ENCODE results near the gene MPDU1. TPM values are rescaled to one million over a fixed set of nuclear protein-coding genes. Genes with fewer than 3 reads are reported as not detected.
A peak's percentile ranks its signal among the peaks of the same experiment; 100 is the strongest.

MPDU1 gene
- total and polyA plus RNA-seq, 2 experiments from 2014 or later: 109 to 201 TPM

DNA sequence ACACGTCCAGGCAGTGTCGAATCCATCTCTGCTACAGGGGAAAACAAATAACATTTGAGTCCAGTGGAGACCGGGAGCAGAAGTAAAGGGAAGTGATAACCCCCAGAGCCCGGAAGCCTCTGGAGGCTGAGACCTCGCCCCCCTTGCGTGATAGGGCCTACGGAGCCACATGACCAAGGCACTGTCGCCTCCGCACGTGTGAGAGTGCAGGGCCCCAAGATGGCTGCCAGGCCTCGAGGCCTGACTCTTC is 11.4 kb upstream of the MPDU1 start:
- Histone ChIP-seq H3K27ac (peak overlapping the region; percentile 92), H4K20me1 (ENCODE audit: insufficient read depth, poor library complexity, severe bottlenecking) (peaks cover 39% of the 10 kb centered on the region), H3K4me1 (ENCODE audit: insufficient read depth) (peaks cover 26% of the 10 kb centered on the region), H3K79me2 (peaks cover 55% of the 10 kb centered on the region), H3K4me3 (peak overlapping the region; percentile 14), H3K27me3 (no peaks in the 10 kb centered on the region), H3K9me3 (ENCODE audit: low read depth) (no peaks in the 10 kb centered on the region), H3K4me2 (peak overlapping the region; percentile 81), H3K9me2 (replicated peaks; ENCODE audit: insufficient read depth) (no peaks in the 10 kb centered on the region), H2AFZ (peak overlapping the region; percentile 18), H3K36me3 (replicated peaks; ENCODE audit: insufficient read depth, low read depth) (peaks cover 3% of the 10 kb centered on the region)
- no peak for DNase-seq (ENCODE audit: low spot score)
- TF ChIP-seq, protein P1, sequence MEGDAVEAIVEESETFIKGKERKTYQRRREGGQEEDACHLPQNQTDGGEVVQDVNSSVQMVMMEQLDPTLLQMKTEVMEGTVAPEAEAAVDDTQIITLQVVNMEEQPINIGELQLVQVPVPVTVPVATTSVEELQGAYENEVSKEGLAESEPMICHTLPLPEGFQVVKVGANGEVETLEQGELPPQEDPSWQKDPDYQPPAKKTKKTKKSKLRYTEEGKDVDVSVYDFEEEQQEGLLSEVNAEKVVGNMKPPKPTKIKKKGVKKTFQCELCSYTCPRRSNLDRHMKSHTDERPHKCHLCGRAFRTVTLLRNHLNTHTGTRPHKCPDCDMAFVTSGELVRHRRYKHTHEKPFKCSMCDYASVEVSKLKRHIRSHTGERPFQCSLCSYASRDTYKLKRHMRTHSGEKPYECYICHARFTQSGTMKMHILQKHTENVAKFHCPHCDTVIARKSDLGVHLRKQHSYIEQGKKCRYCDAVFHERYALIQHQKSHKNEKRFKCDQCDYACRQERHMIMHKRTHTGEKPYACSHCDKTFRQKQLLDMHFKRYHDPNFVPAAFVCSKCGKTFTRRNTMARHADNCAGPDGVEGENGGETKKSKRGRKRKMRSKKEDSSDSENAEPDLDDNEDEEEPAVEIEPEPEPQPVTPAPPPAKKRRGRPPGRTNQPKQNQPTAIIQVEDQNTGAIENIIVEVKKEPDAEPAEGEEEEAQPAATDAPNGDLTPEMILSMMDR (IDR thresholded peaks at IDR 0.05; ENCODE audit: poor library complexity): no peak
- no peak for TF ChIP-seq EZH2phosphoT487 (IDR thresholded peaks at IDR 0.05; ENCODE audit: low read depth, severe bottlenecking, unreplicated experiment)
- TF ChIP-seq EZH2 (IDR thresholded peaks at IDR 0.05; ENCODE audit: borderline replicate concordance): no peak
- WGBS (ENCODE audit: low lambda C conversion rate, missing lambda C conversion rate): 0% methylated on average over 11 of the region's 11 CpGs

DNA sequence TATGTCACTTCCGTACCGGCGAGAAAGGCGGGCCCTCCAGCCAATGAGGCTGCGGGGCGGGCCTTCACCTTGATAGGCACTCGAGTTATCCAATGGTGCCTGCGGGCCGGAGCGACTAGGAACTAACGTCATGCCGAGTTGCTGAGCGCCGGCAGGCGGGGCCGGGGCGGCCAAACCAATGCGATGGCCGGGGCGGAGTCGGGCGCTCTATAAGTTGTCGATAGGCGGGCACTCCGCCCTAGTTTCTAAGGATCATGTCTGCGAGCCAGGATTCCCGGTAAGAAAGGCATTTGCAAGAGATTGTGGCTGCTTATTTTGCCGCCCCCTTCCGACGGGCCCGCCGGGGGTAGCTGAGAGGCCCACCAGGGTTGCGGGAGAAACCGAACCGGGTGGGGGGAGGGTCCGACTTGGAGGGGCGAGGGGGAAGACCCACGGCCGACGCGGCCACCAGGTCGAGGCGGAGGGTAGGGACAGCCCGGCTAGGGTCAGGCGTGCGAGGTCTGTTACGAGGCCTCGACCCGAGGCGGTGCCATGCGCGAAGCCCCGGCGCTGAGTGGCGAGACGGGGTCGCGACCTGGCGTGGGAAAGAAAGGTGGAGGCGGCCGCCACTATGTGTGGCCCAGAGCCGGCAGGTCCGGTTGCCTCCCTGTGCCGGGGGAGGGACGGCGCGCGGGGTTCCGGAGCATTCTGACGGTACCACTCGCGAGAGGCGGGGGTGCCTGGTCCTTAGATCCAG is 10.9 kb upstream of the MPDU1 start:
- H3K79me2 ChIP-seq: peaks cover 60% of the 10 kb centered on the region
- H3K27ac ChIP-seq: peak overlapping the region; percentile 91
- H3K36me3 ChIP-seq (replicated peaks; ENCODE audit: insufficient read depth, low read depth): peaks cover 3% of the 10 kb centered on the region
- peaks cover 26% of the 10 kb centered on the region for H3K4me1 ChIP-seq (ENCODE audit: insufficient read depth)
- peak overlapping the region; percentile 68 for H3K4me3 ChIP-seq
- H4K20me1 ChIP-seq (ENCODE audit: insufficient read depth, poor library complexity, severe bottlenecking): peaks cover 44% of the 10 kb centered on the region
- TF ChIP-seq EZH2 (IDR thresholded peaks at IDR 0.05; ENCODE audit: borderline replicate concordance): no peak
- TF ChIP-seq, protein P1 (IDR thresholded peaks at IDR 0.05; ENCODE audit: poor library complexity): no peak
- TF ChIP-seq EZH2phosphoT487 (IDR thresholded peaks at IDR 0.05; ENCODE audit: low read depth, severe bottlenecking, unreplicated experiment): no peak
- no peak overlapping the region for H2AFZ ChIP-seq
- H3K27me3 ChIP-seq: no peaks in the 10 kb centered on the region
- no peaks in the 10 kb centered on the region for H3K9me3 ChIP-seq (ENCODE audit: low read depth)
- DNase-seq (ENCODE audit: low spot score): peak; percentile 99
- WGBS (ENCODE audit: low lambda C conversion rate, missing lambda C conversion rate): under 1% methylated on average over 53 of the region's 73 CpGs
- no peaks in the 10 kb centered on the region for H3K9me2 ChIP-seq (replicated peaks; ENCODE audit: insufficient read depth)
- peak overlapping the region; percentile 93 for H3K4me2 ChIP-seq

- peak overlapping the region; percentile 68 for H3K4me3 ChIP-seq
- peak overlapping the region; percentile 91 for H3K27ac ChIP-seq
- no peaks in the 10 kb centered on the region for H3K9me2 ChIP-seq (replicated peaks; ENCODE audit: insufficient read depth)
- TF ChIP-seq EZH2 (IDR thresholded peaks at IDR 0.05; ENCODE audit: borderline replicate concordance) (no peak), EZH2phosphoT487 (IDR thresholded peaks at IDR 0.05; ENCODE audit: low read depth, severe bottlenecking, unreplicated experiment) (no peak)
- TF ChIP-seq, protein P1 (IDR thresholded peaks at IDR 0.05; ENCODE audit: poor library complexity): no peak
- peak overlapping the region; percentile 93 for H3K4me2 ChIP-seq
- peaks cover 27% of the 10 kb centered on the region for H3K4me1 ChIP-seq (ENCODE audit: insufficient read depth)
- H3K79me2 ChIP-seq: peaks cover 60% of the 10 kb centered on the region
- peaks cover 49% of the 10 kb centered on the region for H4K20me1 ChIP-seq (ENCODE audit: insufficient read depth, poor library complexity, severe bottlenecking)
- peaks cover 3% of the 10 kb centered on the region for H3K36me3 ChIP-seq (replicated peaks; ENCODE audit: insufficient read depth, low read depth)
- no peaks in the 10 kb centered on the region for H3K27me3 ChIP-seq
- no peaks in the 10 kb centered on the region for H3K9me3 ChIP-seq (ENCODE audit: low read depth)
- DNase-seq (ENCODE audit: low spot score): peak; percentile 94
- WGBS (ENCODE audit: low lambda C conversion rate, missing lambda C conversion rate): under 1% methylated on average over 46 of the region's 71 CpGs
- no peak overlapping the region for H2AFZ ChIP-seq
Observed at GRCh38 chr17:7573324-7574080, 10.2 kb upstream of the MPDU1 start.

All from hepatocyte (in vitro differentiated cells).